CD1c-positive myeloid dendritic cell (primary cell): Measurements from ENCODE around the gene SUPV3L1.
"Not testable (repeated sequence)": the region's sequence is repeated elsewhere in the genome, so short reads cannot be mapped to it uniquely, and the experiment has no call there.

ENCODE experiments used
- DNase-seq: peaks from one replicate; pipeline ENCODE4 v3.0.0-alpha.2; 2016; ENCODE audit errors: extremely low spot score

SUPV3L1 gene

GRCh38 chr10:69230128-69230527, 50.1 kb downstream of the SUPV3L1 start:
- no peak for DNase-seq

DNA sequence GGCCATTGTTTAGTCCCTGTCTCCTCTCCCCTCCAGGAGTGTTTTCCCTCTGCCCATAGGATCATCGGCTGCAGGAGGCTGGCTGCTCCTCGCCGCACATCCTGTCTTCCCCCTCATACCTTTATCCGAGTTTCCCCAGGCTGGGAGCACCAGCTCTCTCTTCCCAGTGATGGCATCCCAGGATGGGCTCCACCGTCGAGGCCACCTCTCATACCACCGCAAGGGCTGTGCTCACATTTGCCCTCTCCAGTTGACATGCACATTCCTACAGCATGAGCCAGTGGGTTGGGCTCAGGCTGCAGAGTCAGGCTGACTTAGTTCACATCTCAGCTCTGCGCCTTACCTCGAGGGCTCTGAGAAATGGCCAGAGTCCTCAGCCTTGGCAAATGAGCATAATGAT, 52.2 kb downstream of the SUPV3L1 start:
- no peak for DNase-seq

DNA sequence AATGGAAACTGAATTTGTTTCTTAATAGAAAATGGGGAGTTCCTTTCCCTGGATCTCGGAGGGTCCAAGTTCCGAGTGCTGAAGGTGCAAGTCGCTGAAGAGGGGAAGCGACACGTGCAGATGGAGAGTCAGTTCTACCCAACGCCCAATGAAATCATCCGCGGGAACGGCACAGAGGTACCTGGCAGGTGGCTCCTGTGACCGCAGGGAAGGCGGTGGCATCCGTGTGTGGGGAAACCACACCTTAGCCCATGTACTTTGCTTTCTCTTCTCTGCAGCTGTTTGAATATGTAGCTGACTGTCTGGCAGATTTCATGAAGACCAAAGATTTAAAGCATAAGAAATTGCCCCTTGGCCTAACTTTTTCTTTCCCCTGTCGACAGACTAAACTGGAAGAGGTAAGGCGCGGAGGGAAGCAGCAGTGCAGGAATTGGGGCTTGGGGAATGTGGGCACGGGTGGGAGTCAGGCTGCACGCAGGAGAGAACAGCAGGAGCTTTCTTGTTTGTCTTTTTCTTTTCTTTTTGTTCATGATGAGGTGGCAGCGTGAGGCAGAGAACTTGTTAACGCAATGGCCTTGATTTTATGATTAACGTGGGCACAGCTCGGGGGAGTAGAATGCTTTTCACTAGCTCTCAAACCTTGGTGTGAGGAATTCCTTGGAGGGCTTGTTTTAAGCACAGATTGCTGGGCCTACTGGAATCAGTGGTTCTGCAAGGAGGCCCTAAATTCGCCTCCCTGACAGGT, 52.9 kb downstream of the SUPV3L1 start:
- no peak for DNase-seq

DNA sequence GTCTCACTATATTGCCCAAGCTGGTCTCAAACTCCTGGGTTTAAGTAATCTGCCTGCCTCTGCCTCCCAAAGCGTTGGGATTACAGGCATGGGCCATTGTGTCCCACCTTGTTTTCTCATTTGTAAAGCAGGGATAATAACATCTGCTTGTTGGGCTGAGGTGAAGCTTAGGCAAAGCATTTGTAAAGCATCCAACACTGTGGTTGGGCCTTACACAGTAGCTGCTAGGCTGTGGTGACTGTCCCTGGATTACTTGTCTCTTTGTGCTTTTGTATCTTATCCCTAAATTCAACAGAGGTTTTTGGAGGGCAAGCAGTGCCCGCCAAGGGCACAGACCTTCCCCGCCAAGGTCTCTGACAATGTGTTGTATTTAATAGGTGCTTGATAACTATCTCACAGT, 54.4 kb downstream of the SUPV3L1 start:
- DNase-seq = no peak

GRCh38 chr10:69237528-69238159, 57.6 kb downstream of the SUPV3L1 start:
- DNase-seq = peak; percentile 88

DNA sequence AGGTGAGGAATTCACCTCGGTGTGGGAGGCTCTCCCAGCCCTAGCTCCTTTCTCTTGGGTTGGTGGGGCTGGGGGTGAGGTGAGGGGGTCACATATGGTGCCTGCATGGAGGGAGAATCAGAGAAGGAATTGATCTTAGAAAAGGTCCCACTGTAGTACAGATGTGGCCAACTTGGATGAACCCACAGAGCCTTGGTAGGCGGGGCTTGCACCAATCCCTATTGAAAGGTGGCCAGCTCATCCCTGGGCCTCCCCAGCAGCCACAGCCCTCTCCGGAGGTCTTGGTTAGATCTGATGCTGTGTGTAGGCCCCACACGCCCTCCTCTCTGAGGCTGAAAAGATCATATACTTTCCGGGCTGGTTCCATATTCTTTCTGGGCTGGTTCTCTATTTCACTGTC, 59.1 kb downstream of the SUPV3L1 start:
- DNase-seq = no peak

- DNase-seq = peak; percentile 13
These were observed 59.9 kb downstream of the SUPV3L1 start for GRCh38 chr10:69239816-69240434.

GRCh38 chr10:69240455-69240854, 60.4 kb downstream of the SUPV3L1 start:
- DNase-seq = no peak

GRCh38 chr10:69241575-69241974, 61.5 kb downstream of the SUPV3L1 start:
- no peak for DNase-seq

DNA sequence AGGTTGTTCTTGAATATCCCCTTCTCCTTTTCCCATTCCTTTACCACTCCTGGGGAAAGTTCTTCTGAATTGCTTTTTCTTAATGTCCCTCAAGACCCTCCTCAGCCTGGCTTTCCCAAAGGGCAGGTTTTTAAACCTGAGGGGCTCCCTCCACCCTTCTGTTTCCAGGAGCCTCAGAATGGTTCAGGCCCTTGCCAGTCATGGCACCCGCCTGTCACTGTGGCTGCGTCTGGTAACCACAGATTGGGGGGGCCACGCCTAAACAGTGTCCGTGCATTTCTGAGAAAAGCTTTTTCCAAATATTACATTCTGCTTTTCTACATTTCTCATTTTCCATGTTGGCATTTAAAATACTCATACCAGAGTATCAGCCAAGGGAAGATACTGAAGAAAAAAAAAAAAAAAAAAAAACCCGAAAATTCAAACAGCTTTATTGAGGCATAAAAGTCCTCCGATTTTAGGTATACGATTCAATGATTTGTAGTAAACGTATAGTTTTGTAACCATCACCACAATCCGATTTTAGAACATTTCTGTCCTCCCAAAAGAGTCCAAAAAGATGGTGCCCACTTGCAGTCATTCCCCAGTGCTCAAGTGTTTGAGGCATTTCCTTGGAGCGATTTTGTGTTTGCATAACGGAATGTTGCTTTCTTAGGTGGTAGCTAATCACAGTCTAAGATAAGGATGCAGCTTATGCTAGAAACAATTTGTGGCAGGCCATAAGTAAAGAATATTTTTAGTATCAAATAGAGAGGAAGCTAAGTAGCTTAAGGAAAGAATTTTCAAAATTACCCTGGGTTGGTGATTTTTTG, 62.2 kb downstream of the SUPV3L1 start:
- no peak for DNase-seq

GRCh38 chr10:69242852-69243212, 62.8 kb downstream of the SUPV3L1 start:
- DNase-seq = no peak

- no peak for DNase-seq
These were observed 63.8 kb downstream of the SUPV3L1 start for GRCh38 chr10:69243817-69244216.

- DNase-seq = no peak
These were observed 66.0 kb downstream of the SUPV3L1 start for GRCh38 chr10:69246036-69246435.

DNA sequence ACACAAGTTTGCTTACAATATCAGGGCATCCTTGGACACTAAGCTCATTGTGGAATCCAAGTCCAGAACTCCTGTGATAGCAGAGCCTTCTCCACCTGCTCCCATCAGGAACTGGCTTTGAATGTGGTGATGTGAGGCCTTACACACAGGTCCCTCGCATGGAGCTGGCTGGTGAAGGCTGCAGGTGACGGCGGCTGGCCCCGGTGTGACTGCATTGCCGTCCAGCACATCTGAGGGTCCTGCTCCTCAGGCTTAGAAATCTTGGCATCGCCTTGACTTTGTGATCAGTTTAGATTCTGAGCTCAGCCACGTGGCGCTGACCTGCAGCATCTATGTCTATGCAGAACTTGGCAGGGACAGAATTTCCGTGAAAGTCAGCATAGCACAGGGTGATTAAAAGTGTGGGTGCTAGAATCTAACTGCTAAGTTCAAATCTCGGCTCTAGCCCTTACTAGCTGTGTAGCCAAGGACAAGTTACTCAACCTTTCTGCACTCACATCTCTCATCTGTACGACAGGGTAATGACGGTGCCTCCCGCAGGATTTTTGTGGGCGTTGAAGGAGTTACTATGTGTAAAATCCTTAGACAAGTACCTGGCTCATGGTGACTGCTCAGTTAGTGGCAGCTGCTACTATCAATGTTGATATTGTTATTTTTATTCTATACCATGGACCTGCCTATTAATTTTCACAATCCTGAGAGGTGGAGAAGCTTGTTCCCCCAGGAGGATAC, 66.7 kb downstream of the SUPV3L1 start:
- no peak for DNase-seq

GRCh38 chr10:69247313-69247710, 67.3 kb downstream of the SUPV3L1 start:
- no peak for DNase-seq

DNA sequence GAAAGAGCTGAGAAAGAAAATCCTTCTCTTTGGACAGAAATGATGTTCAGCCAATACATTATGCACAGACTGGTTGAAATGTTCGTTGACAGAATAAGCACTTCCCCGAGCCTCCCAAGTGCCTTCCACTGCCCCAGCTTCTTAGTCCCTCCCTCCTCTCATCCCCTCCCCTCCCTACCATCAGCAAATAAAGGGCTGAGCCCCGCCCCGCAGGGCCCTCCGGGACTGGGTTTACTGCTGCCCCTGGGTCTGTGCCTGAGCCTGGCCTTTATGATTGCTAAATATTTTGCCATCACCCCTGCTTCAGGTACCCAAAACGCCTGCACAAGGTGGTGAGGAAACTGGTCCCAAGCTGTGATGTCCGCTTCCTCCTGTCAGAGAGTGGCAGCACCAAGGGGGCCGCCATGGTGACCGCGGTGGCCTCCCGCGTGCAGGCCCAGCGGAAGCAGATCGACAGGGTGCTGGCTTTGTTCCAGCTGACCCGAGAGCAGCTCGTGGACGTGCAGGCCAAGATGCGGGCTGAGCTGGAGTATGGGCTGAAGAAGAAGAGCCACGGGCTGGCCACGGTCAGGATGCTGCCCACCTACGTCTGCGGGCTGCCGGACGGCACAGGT, 68.2 kb downstream of the SUPV3L1 start:
- DNase-seq = no peak

DNA sequence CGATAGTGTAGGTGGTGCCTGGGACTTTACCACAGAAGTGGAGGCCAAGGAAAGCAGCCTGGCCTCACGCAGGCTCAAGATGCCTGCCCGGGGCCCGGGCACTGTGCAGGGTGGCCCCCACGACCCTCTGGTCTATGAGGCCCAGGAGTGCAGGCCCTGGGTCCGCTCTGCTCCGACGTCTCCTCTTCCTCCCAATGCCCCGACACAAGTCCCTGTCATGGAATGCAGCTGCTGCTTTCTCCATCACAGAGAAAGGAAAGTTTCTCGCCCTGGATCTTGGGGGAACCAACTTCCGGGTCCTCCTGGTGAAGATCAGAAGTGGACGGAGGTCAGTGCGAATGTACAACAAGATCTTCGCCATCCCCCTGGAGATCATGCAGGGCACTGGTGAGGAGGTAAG, 70.0 kb downstream of the SUPV3L1 start:
- no peak for DNase-seq

GRCh38 chr10:69251417-69251816, 71.4 kb downstream of the SUPV3L1 start:
- not testable (repeated sequence) for DNase-seq

DNA sequence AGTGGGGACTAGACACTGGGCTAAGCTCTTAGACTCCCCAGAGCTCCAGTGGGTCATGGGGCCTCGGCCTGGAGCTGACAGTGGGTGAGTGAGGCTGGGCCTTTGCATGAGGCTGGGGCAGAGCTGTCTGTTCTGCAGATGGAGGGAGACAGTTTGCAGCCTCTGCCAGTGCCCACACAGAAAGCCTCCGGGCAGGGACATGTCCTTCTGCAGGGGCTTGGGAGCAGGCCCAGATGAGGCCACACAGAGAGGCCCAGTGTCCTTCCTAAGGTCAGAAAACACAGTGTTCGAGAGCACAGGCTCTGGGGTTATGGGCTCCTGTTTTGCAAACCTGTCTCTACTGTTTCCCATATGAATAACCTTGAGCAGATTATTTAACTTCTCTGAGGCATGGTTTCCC, 73.1 kb downstream of the SUPV3L1 start:
- DNase-seq = no peak

- DNase-seq = no peak
These were observed 74.8 kb downstream of the SUPV3L1 start for GRCh38 chr10:69254877-69255276.
